ENCODE measurements around the gene SPECC1.

DNA sequence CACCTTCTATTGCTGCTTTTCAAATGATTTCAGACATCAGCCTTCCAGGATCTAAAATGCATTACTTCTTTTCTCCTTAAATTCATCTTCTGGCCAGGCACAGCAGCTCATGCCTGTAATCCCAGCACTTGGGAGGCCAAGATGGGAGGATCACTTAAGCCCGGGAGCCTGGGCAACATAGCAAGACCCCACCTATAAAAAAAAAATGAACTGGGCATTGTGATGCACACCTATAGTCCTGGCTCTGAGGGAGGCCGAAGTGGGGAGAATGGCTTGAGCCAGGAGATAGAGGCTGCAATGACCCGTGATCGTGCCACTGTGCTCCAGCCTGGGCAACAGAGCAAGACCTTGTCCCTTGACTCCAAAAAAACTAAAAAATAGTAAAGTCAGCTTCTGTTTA is 208.5 kb downstream of the SPECC1 start:
- TF ChIP-seq POLR2A (IDR thresholded peaks at IDR 0.05; ENCODE audit: low read depth, low read length) (no peak), MYC (IDR thresholded peaks at IDR 0.05; ENCODE audit: low read depth, low read length) (no peak), EZH2 (IDR thresholded peaks at IDR 0.05; ENCODE audit: borderline replicate concordance, low read depth, low read length, severe bottlenecking) (no peak), GATA2 (IDR thresholded peaks at IDR 0.05; ENCODE audit: insufficient read depth, insufficient read length, low read depth, low read length) (no peak), POLR2AphosphoS5 (IDR thresholded peaks at IDR 0.05; ENCODE audit: insufficient read depth, low read depth, low read length) (no peak), JUN (IDR thresholded peaks at IDR 0.05; ENCODE audit: borderline replicate concordance, insufficient read depth, insufficient read length, low read depth) (no peak), FOS (IDR thresholded peaks at IDR 0.05; ENCODE audit: borderline replicate concordance, insufficient read depth, low read length) (no peak)
- TF ChIP-seq, protein P1, sequence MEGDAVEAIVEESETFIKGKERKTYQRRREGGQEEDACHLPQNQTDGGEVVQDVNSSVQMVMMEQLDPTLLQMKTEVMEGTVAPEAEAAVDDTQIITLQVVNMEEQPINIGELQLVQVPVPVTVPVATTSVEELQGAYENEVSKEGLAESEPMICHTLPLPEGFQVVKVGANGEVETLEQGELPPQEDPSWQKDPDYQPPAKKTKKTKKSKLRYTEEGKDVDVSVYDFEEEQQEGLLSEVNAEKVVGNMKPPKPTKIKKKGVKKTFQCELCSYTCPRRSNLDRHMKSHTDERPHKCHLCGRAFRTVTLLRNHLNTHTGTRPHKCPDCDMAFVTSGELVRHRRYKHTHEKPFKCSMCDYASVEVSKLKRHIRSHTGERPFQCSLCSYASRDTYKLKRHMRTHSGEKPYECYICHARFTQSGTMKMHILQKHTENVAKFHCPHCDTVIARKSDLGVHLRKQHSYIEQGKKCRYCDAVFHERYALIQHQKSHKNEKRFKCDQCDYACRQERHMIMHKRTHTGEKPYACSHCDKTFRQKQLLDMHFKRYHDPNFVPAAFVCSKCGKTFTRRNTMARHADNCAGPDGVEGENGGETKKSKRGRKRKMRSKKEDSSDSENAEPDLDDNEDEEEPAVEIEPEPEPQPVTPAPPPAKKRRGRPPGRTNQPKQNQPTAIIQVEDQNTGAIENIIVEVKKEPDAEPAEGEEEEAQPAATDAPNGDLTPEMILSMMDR (IDR thresholded peaks at IDR 0.05; ENCODE audit: extremely low read depth in 1 of 2, insufficient read depth in 1 of 2, low read depth in 1 of 2, low read length in 2 of 2): no peak
- TF ChIP-seq, protein P2, sequence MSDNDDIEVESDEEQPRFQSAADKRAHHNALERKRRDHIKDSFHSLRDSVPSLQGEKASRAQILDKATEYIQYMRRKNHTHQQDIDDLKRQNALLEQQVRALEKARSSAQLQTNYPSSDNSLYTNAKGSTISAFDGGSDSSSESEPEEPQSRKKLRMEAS (IDR thresholded peaks at IDR 0.05; ENCODE audit: insufficient read depth, insufficient read length): no peak
